NCI-H2029 (cell line): ENCODE data around the gene UBE2E2.

Experiments used
- DNase-seq: peaks from one replicate; lab custom pipeline; 2025; lab: John Stamatoyannopoulos, UW

Gene UBE2E2

DNA sequence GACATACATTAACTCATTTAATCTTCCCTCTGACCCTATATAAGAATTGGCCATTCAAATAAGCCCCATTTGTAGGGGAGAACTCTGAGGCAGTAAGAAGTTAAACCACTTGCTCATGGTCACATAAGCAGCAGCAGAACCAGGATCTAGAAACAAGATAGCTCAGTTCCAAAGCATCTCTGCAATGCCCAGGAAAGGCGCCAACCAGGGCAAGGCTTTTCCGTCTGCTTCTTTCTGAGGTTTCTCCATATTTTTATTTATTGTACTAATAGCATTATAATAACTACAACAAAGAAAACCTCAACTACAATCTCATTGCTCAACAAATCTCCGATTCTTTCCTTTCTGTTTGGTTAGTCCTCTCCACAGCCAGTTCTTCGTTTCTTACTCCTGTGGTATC lies 4.3 kb upstream of the UBE2E2 start:
- DNase-seq = no peak

DNA sequence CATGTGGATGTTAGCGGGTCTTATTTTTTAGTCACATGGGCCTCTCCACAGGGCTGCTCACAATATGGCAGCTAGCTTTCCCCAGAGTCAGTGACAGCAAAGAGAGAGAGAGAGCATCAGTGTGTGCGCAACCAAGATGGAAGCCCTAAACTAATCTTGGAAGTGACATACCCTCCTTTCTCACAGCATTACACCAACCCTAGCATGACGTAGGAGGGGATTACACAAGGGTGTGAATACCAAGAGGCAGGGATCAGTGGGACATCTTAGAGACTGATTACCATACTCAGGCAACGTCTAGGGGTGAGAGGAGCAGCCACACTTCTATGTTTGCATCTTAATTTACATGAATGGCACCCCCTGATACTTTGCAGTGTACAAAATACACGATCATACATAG lies 3.5 kb upstream of the UBE2E2 start:
- DNase-seq = no peak

DNA sequence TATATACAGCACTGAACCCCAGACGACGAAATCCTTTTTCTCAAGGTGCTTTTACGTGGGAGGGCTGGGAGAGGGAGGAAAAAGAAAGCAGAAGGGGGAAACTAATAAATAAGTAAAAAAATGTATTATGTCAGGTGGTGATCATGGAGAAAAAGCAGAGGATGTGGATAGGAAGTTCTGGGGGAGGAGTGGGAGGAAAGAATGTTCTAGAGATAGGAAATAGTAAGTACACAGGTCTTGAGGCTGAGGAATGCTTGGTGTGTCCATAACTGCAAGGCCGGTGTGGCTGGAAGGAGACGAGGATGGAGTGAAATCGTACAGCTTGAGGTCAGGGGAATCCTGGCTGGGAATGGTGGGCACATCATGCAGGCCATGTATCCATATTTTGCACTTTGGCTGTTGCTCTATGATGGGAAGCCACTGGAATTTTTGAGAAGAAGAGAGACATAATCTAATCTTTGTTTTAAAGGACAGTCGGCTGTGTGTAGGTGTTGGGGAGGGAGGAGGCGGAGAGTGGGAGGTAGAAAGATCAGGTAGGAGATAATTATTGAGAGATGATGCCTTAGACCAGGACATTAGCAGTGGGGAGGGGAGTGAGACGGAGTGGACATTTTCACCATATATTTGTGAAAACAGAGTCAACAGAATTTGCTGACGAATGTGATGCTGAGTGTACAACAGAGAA lies 1.8 kb upstream of the UBE2E2 start:
- no peak for DNase-seq

DNA sequence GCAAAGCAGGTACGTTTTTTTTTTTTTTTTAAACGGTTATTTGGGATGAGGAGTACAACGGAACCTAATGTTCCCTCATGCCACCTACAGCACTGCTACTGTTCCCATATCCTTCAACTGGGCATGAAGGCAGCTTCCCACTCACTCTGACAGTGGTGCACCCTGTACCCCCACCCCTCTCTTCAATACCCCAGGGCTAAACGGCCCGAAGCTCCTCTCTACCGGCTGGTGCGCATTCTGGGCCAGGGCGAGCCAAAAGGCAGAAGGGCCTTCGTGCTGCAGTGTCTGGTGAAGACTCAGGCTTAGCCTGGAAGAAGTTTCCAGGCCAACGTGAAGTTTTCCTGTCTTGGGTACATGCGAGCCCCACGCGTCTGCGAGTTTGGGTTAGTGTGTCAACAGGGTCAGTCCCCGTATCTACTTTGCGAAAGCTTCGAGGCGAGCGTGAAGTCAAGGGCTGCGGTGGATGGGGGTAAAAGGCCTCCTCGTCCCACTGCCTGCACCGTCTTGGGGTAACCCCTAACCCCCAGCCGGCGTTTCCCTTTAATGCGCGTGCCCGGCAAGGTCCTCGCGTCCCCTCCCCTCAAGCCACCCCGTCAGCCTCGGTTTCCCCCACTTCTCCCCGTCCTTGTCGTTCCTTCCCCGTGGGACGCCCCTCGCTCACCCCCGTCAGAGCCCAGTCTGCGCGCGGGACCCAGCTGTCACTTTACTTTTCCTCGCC lies 765 bp upstream of the UBE2E2 start:
- DNase-seq = no peak

DNA sequence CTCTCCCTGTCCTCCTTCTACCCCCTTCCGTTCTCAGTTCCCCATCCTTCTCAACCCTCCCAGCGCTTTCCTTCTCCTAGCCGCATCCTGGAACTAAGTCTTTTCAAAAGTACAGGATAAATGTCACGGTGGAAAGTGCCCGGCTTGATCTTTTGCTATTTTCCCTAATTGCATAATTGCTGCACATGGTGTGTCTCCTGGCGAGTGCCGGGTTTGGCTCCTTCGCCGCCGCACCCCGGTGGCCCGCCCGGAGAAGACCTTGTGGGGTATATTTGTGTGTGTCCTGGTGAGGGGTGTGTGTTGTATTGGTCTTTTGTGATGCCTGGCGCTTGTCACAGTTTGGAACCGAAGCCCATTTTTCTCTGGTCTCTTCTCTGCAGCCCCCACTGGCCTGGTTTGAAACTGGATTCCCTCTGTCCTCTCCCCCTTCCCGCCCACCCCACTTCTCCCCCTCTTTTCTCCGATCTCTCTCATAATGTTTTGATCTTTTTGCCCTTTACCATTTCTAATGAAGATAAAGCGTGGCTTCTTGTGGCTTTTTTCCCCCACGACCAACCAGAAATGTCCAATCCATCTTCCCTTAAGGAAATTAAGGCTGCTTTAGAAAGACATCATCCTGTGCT lies 692 bp downstream of the UBE2E2 start:
- DNase-seq = no peak

DNA sequence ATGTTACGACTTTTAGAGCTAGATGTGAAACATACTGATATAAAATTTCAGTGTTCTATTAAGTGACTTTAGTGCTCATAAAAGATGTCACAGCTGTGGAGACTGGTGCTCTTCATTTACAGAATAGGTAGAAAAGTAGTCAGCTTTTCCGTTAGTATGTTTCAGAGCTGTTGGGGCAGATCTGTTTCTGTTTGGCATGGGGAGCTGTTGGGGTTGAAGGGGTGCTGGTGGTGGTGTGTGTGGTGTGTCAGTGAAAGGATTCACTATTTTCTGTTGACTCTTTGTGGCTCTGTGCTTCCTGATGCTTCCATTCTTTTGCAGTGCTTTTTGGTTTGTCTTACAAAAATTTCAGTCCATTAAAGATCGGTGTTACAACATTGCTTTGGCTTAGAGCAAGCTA lies 3.2 kb downstream of the UBE2E2 start:
- DNase-seq = no peak

DNA sequence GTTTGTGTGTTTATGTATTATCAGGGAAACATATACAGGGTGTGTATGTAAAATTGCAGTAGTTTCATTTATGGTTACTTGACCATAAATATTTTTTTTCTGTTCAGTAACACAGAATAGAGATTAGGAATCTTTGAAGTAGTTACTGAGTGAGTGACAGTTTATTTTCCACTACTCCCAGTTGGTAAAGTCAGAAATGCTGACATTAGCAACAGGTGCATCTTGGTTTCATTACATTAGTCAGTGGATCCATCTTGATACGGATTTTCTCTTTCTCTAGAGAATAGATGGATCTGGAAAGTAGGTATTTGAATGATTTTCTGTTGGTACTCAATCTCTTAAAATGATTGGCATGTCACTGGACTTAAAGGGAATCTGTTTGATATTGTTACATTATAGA lies 6.0 kb downstream of the UBE2E2 start:
- no peak for DNase-seq

DNA sequence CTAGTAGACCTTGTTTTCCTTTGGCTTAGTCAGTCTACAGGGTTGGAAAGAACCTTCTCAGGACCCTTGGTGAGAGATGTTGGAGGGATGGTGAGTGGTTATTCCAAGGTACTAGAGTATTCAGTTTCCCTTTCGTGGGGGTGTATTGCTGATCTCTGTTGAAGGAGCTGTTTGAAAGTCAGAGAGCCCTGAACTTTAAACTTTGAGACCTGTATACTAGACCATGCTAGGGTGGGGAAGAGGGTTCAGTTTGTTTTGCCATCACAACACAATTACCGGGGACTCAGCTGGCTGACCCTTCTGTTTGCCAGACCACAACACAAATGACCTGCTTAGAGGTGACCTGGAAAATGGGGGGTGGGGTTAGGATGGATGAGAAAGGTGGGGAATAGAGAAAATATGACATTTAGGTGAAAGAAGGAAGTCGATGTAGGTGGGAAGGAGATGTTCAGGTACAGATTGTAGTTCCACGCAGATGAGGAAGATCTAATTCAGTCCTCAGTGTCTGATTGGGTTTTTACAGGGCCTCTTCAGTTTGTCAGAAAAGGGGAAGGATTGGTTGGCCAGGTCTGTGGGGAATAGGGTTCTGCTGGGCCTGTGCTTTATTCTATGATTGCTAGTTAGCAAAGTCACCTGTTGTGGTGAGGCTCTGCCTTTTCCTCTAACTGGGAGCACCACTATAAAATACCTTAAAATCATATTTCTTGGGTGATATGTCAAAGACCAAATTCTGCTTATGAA lies 6.8 kb downstream of the UBE2E2 start:
- no peak for DNase-seq

DNA sequence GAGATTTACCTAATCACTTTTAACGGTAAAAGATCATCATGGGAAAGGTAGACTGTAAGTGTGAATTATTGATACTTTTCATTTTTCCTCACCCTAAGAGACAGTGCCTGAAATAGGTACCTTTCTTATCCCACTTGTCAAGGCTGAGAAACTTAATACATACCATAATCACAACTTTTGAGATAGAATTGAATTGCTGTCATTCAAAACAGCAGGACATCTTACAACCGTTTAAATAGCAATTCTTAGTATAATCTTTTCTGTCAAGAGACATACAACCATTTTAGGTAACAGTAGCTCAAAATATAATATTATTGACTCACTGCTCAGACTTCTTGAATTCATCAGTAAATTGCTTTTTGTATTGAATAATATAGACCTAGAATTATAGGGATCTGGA lies 10.7 kb downstream of the UBE2E2 start:
- DNase-seq = no peak

DNA sequence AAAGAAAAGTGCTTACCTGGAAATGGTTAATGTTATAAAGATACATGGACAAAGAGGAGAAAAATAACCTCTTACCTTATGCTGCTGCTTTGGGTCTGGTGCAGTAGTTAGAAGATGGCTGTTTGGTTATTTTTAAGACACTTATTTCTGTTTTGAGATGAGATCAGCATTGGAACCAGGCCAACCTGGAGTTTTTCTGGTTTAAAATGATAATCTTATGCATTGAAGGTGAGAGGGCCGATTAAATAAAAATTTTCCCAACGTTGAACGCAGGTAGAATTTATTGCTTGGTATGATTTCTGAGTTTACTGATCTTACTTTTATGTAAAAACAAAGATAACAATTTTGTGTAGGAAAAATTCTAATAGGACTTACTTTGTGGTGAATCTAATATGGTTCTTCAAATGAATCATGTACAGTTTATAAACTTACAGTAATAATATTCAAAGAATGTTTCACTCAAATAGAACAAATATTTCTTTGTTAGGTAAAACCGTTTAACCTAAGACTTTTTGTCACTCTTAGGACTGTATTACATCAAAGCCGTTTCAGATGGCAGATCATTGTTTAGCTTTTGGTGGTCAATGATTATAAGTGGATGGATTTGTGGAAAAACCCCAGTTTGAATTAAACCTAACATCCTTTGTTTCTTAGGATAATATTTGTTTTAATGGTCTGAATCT lies 14.9 kb downstream of the UBE2E2 start:
- no peak for DNase-seq

DNA sequence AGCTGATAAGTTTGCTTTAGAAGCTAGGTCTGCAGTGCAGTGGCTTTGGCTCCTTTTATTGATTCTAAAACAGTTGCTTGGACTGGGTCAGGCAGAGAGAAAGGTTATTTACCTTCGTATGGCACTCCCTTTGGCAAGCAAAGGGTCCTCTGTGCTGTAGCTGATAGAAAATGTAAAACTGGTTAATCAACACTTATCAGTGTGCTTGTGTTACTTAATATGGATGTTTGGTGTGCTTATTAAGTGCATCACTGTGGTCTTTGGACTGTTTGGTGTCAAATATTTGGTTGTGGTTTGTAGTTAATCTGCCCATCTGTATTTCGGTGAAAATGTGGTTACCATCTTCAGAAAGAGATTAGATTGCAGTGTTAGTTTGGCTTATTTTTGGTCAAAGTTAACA lies 16.0 kb downstream of the UBE2E2 start:
- no peak for DNase-seq

DNA sequence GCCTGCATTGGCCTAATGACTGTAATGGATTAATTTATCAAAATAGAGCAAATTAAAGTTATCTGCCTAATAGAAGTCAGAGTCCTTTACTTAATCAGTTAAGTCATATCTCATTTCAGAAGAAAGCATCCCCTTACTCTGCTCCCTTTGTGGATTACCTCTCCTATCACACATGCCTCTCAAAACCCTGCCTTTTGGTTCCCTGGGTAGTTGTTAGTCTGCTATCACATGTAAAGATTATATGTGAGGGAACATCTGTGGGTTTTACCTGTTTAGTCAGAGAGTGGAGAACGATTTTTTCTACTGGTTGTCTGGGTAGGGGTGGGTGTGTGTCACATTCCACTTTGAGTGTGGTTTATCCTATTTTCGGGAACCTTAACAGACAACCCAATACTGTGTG lies 16.4 kb downstream of the UBE2E2 start:
- DNase-seq = no peak

DNA sequence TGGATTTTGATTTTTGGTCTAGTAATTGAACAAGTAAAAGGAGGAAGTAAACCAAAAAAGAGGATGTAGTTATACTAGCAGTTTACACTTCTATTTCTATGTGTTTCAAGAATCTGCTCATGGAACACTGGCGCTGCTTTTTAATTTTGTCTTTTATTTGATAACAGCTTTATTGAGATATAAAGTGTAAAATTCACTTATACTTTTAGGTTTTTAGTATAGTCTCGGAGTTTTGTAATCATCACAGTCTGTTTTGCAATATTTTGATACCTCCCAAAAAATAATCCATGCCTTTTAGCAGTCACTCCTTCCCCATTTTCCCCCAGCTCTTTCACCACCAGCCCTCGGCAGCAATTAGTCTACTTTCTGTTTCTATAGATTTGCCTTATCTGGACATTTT lies 18.0 kb downstream of the UBE2E2 start:
- DNase-seq = no peak

DNA sequence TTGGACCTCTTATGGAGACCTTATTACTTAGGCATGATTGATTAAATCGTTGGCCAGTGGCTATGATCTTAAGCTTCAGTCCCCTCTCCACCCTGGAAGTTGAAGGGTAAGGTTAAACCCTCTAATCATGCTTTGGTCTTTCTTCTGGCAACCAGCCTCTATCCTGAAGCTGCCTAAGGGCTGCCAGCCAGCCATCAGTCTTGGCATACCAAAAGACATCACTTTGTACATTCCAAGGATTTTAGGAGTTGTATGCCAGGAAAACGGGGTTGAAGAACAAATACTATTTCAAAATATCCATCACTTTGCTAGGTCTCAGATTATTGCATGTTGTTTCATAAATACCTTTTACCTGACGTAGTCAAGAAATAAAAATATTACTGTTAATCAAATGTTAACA lies 28.9 kb downstream of the UBE2E2 start:
- DNase-seq = no peak

DNA sequence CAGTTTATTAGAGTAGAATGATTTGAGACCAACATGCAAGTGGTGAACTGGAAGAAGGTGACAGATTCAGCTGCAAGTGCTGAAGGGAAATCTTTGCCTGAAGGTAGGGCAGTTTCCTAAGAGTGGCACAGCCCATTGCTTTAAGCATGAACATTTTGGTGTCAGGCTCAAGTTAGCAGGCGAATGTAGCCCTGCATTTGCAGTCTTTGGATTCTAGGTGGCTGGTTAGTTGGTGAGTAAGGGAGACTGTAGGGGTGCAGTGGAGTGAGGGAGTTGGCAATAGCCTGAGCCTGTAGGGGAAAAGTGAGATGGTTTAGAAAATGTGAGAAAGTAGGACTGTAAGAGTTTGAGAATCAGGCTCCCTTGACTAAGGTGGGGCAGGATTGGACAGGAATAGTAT lies 29.7 kb downstream of the UBE2E2 start:
- no peak for DNase-seq

DNA sequence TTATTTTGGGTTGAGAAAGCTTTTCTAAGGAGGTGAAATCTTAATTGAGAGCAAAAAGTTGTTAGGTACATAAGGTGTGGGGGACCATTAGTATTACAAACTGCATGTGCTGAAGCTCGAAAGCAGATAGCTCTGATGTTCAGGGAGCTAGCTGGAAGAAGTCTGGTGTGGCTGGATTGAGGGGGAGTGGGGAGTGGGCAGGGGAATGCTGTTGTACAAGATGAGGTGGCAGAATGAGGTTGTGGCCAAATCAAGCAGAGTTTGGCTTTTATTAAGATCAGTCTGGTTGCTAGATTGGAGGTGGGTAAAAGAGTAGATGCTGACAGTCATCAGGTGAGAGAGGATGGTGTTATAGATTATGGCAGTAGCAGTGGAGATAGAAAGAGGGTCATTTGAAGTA lies 32.1 kb downstream of the UBE2E2 start:
- no peak for DNase-seq

DNA sequence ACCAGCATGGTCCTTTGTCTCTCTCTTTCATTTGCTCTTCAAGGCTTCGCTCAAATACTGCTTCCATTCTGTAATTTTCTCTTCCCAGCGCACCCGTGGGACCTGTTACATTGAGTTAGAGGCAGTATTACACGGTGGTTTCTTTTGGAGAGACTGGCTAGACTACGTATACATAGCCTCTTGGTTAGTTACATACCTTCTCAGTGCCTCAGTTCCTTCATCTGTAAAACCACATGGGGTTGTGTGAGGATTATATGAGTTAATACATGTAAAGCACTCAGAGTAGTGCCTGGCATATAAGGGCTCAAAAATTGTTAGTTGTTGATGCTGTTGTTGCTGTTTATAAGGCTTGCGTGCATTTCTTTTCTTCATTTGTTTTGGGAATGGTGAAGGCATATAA lies 33.8 kb downstream of the UBE2E2 start:
- no peak for DNase-seq

DNA sequence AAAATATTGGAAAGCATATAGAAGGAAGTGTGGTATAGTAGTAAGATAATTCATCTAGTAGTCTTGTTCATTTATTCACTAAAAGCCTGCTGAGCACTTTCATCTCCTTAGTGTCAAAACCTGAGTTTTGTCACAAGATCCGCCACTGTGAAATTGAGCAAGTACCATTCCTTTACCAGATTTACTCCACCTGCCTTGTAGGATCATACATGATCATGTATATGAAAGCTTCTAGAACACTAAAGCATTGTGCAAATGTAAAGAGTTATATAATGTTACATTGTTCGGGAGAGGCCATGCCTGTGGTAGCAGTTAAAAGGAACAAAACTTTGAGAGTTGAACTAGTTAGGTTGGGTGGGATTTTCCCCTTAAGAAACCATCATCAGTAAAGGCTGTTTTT lies 35.0 kb downstream of the UBE2E2 start:
- no peak for DNase-seq

DNA sequence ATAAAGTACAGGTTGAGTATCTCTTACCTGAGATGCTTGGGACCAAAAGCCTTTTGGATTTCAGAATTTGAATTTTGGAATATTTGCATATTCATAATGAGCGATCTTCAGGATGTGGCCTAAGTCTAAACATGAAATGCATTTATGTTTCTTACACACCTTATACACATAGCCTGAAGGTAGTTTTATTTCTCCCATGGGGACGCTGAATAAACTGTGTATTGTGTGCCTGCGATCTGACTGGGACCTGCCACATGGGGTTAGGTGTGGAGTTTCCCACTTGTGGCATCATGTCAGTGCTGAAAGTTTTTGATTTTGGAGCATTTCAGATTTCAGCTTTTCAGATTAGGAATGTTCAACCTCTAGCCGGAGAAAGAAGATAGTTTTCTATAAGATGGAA lies 35.5 kb downstream of the UBE2E2 start:
- no peak for DNase-seq

DNA sequence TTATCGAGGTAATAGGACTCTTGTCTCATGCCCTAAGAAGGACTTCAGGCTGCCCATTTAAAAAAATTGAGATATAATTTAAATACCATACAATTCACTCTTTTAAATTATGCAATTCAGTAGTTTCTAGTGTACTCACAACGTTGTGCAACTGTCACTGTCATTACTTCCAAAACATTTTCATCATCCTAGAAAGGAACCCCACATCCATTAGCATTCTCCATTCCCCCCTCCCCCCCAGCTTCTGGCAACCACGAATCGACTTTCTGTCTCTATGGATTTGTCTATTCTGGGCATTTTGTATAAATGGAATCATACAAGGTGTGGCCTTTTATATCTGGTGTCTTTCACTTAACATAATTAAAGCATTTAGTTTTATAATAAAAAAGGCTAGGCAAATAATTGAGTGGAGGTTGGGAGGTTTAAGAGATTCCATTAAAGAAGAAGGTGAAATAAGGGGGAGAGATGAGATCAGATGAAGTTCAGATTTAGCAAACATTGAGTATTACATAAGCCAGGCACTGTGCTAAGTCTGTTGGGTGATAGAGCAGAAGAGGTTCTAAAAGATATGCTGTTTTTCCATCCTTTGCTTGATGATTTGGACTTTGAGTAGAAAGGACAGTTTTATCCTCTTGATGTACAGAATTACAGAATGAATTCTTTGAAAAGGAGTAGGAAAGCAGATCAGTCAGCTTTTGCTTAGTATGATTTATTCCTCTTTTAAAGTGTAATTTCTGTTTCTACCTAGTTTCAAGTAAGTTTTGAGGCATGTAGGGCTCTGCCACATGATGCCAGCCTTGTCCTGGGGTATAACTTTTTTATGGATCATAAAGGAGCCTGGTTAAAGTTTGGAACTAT lies 36.3 kb downstream of the UBE2E2 start:
- no peak for DNase-seq

DNA sequence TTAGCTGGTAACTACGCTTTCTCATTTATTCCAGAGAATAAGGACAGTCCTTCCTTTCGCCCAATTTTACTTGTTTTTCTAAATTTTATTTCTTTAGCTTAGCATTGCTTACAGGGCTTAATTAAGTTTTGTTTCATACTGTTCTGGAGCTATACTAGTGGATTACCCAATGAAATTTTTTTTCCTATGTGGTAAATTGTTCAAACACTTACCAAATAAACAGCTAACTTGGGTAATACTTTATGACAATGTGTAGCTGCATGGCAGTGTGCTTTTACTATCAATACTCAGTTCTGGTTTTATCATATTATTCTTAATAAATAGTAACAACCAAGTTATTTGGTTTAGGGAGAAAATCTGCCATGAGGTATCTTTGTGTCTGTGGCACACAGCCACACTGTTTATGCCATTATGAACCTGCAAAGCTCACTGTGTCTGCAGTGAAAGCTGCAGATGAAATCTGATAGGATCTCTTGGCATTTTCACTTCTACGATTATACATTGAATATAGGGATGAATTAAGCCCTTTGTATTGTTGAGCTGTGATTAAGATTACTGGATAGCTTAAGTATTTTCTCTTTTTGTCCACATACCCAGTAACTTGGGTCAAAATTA lies 37.2 kb downstream of the UBE2E2 start:
- DNase-seq = peak; percentile 23
